Astrocyte of the spinal cord (primary cell): Measurements from ENCODE around the gene NECTIN2.
"Not testable (repeated sequence)": the region's sequence is repeated elsewhere in the genome, so short reads cannot be mapped to it uniquely, and the experiment has no call there.

Experiments
- DNase-seq: peaks from one replicate; pipeline ENCODE4 v3.0.0; 2011; ENCODE audit warnings: low read depth, low spot score
- H3K4me3 ChIP-seq: 2 replicates; pipeline ENCODE4 v1.5.1; 2011; ENCODE audit warnings: low read depth, mild to moderate bottlenecking, low read length, moderate library complexity
- CTCF ChIP-seq: IDR thresholded peaks from 2 replicates; pipeline ENCODE4 v1.5.1; 2012; ENCODE audit warnings: low read depth, mild to moderate bottlenecking, low read length, inconsistent platforms
- in situ Hi-C: cut with HindIII; loops from 2 replicates; pipeline ENCODE4 v1.10.0; 2017; ENCODE audit warnings: low sequenced_read_pairs

Gene NECTIN2

GRCh38 chr19:44884566-44884965, 38.5 kb downstream of the NECTIN2 start:
- TF ChIP-seq CTCF, result no peak
- no peak for DNase-seq
- no peak overlapping the region for H3K4me3 ChIP-seq
- in situ Hi-C loops, result no loop called here

- no peak for TF ChIP-seq CTCF
- H3K4me3 ChIP-seq, result no peak overlapping the region
- in situ Hi-C loops, result no loop called here
- no peak for DNase-seq
These were observed 40.0 kb downstream of the NECTIN2 start for GRCh38 chr19:44886141-44886540.

- no peak overlapping the region for H3K4me3 ChIP-seq
- no peak for DNase-seq
- no peak for TF ChIP-seq CTCF
- in situ Hi-C loops, result no loop called here
These were observed 41.6 kb downstream of the NECTIN2 start for GRCh38 chr19:44887648-44888047.

GRCh38 chr19:44888335-44888734, 42.2 kb downstream of the NECTIN2 start:
- DNase-seq, in situ Hi-C loops, H3K4me3 ChIP-seq: not testable (repeated sequence)

- TF ChIP-seq CTCF, result no peak
- DNase-seq, result no peak
- in situ Hi-C loops, result no loop called here
- H3K4me3 ChIP-seq, result peak overlapping the region; percentile 48
These were observed 43.8 kb downstream of the NECTIN2 start for GRCh38 chr19:44889830-44890365.

GRCh38 chr19:44890366-44891015, 44.4 kb downstream of the NECTIN2 start:
- in situ Hi-C loops, result no loop called here
- peak overlapping the region; percentile 48 for H3K4me3 ChIP-seq
- no peak for TF ChIP-seq CTCF
- DNase-seq, result peak; percentile 100

GRCh38 chr19:44891016-44891882, 45.2 kb downstream of the NECTIN2 start, which contains the start of gene TOMM40:
TOMM40 (plus strand) TSS chr19:44891254; CDS start chr19:44891416, 162 bp downstream.
- TF ChIP-seq CTCF, result no peak
- H3K4me3 ChIP-seq, result peak within 1 kb of the TSS; percentile 80
- in situ Hi-C loops, result no loop called here
- DNase-seq, result no peak
